Caco-2 (cell line): Measurements from ENCODE around the gene SMIM36. TPM values are rescaled to one million over a fixed set of nuclear protein-coding genes. Genes with fewer than 3 reads are reported as not detected.

Source experiments
- BruUV-seq: library from RNA; stranded (reverse); fragments of 400-500 nt; replicated peaks from 2 replicates; lab custom pipeline; 2021; lab: Mats Ljungman, UMichigan
- CTCF ChIA-PET: fragments of 300-600 bp; sonication (Branson Sonifier 250); formaldehyde crosslinking; loops from one replicate; lab custom pipeline; 2022; ENCODE audit warnings: antibody characterized with exemption; lab: Charles Lee
- POLR2A ChIA-PET: fragments of 300-600 bp; sonication (Branson Sonifier 250); formaldehyde crosslinking; loops from one replicate; lab custom pipeline; 2022; ENCODE audit warnings: antibody characterized with exemption; lab: Charles Lee
- DNase-seq, 2 experiments: peaks; one replicate each; pipeline versions ENCODE4 v3.0.0 to v3.0.0-alpha.2; 2020 to 2022
- H3K27me3 ChIP-seq: replicated peaks from 2 replicates; pipeline ENCODE4 v1.6.0; 2011; ENCODE audit warnings: low read length; ENCODE audit not compliant: control insufficient read depth, insufficient read depth
- H3K36me3 ChIP-seq: 2 replicates; pipeline ENCODE4 v1.5.1; 2011; ENCODE audit warnings: low read length; ENCODE audit not compliant: control insufficient read depth, insufficient read depth
- H3K4me1 ChIP-seq: fragments of 250-450 bp; sonication (Bioruptor Pico); 2 replicates; pipeline ENCODE4 v1.5.1; 2020; ENCODE audit warnings: mild to moderate bottlenecking
- H3K4me3 ChIP-seq: 2 replicates; pipeline ENCODE4 v1.5.1; 2011; ENCODE audit warnings: low read depth, mild to moderate bottlenecking, control low read depth, low read length
- H3K9me3 ChIP-seq: fragments of 250-450 bp; sonication (Bioruptor Pico); 2 replicates; pipeline ENCODE4 v1.5.1; 2020; ENCODE audit warnings: mild to moderate bottlenecking, moderate library complexity
- H3K27ac Mint-ChIP-seq: one replicate; pipeline ENCODE4 v1.8.0; 2022; ENCODE audit warnings: mixed read lengths; ENCODE audit not compliant: unreplicated experiment
- H3K27me3 Mint-ChIP-seq: one replicate; pipeline ENCODE4 v1.8.0; 2022; ENCODE audit warnings: mixed read lengths; ENCODE audit not compliant: insufficient read depth, unreplicated experiment
- H3K36me3 Mint-ChIP-seq: one replicate; pipeline ENCODE4 v1.8.0; 2022; ENCODE audit warnings: mild to moderate bottlenecking, mixed read lengths; ENCODE audit not compliant: insufficient read depth, unreplicated experiment
- H3K4me1 Mint-ChIP-seq: one replicate; pipeline ENCODE4 v1.8.0; 2022; ENCODE audit warnings: low read depth, mixed read lengths; ENCODE audit not compliant: unreplicated experiment
- H3K4me3 Mint-ChIP-seq: one replicate; pipeline ENCODE4 v1.8.0; 2022; ENCODE audit warnings: mild to moderate bottlenecking, moderate library complexity, mixed read lengths; ENCODE audit not compliant: unreplicated experiment
- H3K9me3 Mint-ChIP-seq: one replicate; pipeline ENCODE4 v1.8.0; 2022; ENCODE audit warnings: mixed read lengths; ENCODE audit not compliant: unreplicated experiment
- intact Hi-C: fragments of 100-400 bp; cut with micrococcal nuclease; formaldehyde crosslinking; loops from one replicate; pipeline ENCODE4 v1.10.0; 2022; ENCODE audit not compliant: unreplicated experiment
- total RNA-seq: library from RNA; stranded (reverse); gene quantifications from 2 replicates; pipeline ENCODE4 v1.2.3, GENCODE V29; 2022
- TF ChIP-seq, protein P1 (sequence below), 2 experiments: fragments of 200-600 bp in 1 of 2; IDR thresholded peaks; 1 replicate in 1 of 2; 2 replicates in 1 of 2; pipeline versions ENCODE4 v1.5.1 to v1.8.0; 2011 to 2022; ENCODE audit warnings: antibody characterized with exemption in 1 of 2, control low read depth in 1 of 2, inconsistent platforms in 1 of 2, low read depth in 1 of 2, low read length in 1 of 2, mild to moderate bottlenecking in 1 of 2, moderate library complexity in 1 of 2; ENCODE audit not compliant: insufficient read depth in 1 of 2, severe bottlenecking in 1 of 2, unreplicated experiment in 1 of 2

Gene SMIM36
- total RNA-seq, 1 experiment from 2014 or later, result not detected

DNA sequence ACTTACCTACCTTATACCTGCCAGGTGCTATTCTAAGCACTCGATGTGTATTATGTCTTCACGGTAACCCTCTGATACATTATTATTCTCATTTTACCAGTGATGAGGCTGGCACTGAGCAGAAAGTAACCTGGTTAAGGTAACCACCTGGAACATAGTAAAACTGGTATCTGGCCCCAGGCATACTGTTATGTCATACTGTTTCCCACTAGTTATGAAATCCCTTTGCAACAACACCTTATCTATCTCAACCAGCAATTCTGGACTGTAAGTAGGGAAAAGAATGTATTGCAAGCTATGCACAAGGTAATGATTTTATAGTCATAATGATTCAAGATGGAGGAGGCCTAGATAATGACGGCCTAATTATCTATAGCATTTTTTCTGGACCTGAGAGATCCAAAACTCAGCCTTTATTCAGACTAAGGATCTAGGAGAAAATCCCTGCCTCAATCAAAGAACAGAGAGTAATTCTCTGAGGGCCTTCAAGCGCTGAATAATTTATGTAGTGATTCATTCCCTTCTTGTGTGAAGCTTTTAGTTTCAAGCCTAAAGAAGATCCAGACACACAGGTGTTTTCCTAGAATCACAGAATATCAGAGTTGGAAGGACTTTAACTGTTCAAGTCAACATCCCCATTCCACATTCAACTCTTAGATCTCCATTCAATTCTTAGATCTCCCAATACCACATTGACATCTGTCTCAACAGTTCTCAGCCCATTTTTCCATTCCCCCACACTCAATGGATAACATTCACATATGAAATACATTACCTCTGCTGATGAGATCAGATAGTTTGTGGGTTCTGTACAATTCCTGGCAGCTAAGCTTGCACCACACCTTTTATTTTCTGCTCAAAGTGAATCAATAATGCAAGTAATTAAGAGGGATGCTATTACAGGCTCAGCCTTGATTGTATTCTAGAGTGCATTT, 74.8 kb downstream of the SMIM36 start:
- no peak overlapping the region for H3K4me3 Mint-ChIP-seq
- Histone ChIP-seq H3K4me1 (peaks cover 40% of the 10 kb centered on the region), H3K9me3 (no peaks in the 10 kb centered on the region), H3K27me3 (no peaks in the 10 kb centered on the region), H3K36me3 (no peaks in the 10 kb centered on the region), H3K4me3 (no peak overlapping the region)
- ChIA-PET POLR2A (no interaction called here), CTCF (no interaction called here)
- TF ChIP-seq, protein P1, sequence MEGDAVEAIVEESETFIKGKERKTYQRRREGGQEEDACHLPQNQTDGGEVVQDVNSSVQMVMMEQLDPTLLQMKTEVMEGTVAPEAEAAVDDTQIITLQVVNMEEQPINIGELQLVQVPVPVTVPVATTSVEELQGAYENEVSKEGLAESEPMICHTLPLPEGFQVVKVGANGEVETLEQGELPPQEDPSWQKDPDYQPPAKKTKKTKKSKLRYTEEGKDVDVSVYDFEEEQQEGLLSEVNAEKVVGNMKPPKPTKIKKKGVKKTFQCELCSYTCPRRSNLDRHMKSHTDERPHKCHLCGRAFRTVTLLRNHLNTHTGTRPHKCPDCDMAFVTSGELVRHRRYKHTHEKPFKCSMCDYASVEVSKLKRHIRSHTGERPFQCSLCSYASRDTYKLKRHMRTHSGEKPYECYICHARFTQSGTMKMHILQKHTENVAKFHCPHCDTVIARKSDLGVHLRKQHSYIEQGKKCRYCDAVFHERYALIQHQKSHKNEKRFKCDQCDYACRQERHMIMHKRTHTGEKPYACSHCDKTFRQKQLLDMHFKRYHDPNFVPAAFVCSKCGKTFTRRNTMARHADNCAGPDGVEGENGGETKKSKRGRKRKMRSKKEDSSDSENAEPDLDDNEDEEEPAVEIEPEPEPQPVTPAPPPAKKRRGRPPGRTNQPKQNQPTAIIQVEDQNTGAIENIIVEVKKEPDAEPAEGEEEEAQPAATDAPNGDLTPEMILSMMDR (IDR thresholded peaks at IDR 0.05; ENCODE audit: insufficient read depth in 1 of 2, low read depth in 1 of 2, low read length in 1 of 2, severe bottlenecking in 1 of 2, unreplicated experiment in 1 of 2), result no peak
- peaks cover 44% of the 10 kb centered on the region for H3K4me1 Mint-ChIP-seq
- no peaks in the 10 kb centered on the region for H3K27me3 Mint-ChIP-seq
- DNase-seq, result peak in 1 of 2 experiments; percentile 22
- BruUV-seq, result no TSS peak
- intact Hi-C loops, result no loop called here
- no peaks in the 10 kb centered on the region for H3K36me3 Mint-ChIP-seq
- peak overlapping the region; percentile 49 for H3K27ac Mint-ChIP-seq
- no peaks in the 10 kb centered on the region for H3K9me3 Mint-ChIP-seq

DNA sequence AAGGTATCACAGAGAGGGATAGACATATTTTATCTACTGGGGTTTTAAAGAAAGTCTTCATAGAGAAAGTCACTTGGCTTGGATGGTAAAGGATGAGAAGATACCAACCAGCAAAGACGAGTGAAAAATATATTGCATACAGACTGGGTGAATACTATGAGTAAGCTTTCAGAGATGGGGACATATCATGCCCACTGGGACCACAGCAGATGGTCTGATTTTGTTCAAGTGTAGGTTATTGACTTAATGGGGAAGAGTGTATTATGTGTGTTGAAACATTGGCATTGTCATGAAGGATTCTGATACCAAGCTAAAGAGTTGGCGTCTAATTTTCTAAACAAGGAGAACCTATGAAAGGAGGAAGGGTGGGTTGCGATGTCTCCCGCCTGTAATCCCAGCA, 75.8 kb downstream of the SMIM36 start:
- Histone ChIP-seq H3K27me3 (no peaks in the 10 kb centered on the region), H3K36me3 (no peaks in the 10 kb centered on the region), H3K4me3 (no peak overlapping the region), H3K4me1 (peaks cover 48% of the 10 kb centered on the region), H3K9me3 (no peaks in the 10 kb centered on the region)
- no peaks in the 10 kb centered on the region for H3K27me3 Mint-ChIP-seq
- ChIA-PET POLR2A (no interaction called here), CTCF (no interaction called here)
- TF ChIP-seq, protein P1 (IDR thresholded peaks at IDR 0.05; ENCODE audit: insufficient read depth in 1 of 2, low read depth in 1 of 2, low read length in 1 of 2, severe bottlenecking in 1 of 2, unreplicated experiment in 1 of 2), result no peak
- no peaks in the 10 kb centered on the region for H3K9me3 Mint-ChIP-seq
- H3K36me3 Mint-ChIP-seq, result peaks cover 6% of the 10 kb centered on the region
- no peak for DNase-seq
- H3K4me1 Mint-ChIP-seq, result peaks cover 51% of the 10 kb centered on the region
- no peak overlapping the region for H3K27ac Mint-ChIP-seq
- BruUV-seq, result no TSS peak
- intact Hi-C loops, result no loop called here
- H3K4me3 Mint-ChIP-seq, result no peak overlapping the region

DNA sequence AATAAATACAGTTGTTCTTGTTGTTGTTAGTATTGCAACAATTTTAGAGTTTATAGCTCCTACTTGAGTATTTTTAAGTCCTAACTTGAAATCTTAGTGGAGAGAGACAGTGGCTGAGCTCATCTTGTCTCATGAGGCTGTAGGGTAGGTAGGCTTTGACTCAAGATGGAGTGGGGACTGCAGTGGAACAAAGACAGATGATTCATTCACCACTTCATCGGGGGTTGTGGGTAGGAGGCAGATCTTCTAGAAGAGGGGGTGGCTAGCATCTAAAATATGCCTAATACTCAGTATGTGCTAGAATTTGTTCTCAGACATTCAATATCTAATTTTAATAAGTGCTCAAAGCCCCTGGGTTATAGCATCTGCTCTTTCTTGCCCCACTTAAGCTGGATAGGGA, 76.5 kb downstream of the SMIM36 start:
- Mint-ChIP-seq H3K9me3 (no peaks in the 10 kb centered on the region), H3K27me3 (no peaks in the 10 kb centered on the region), H3K4me1 (peaks cover 51% of the 10 kb centered on the region), H3K27ac (peak overlapping the region; percentile 94), H3K36me3 (peaks cover 6% of the 10 kb centered on the region), H3K4me3 (no peak overlapping the region)
- H3K36me3 ChIP-seq, result no peaks in the 10 kb centered on the region
- no peaks in the 10 kb centered on the region for H3K27me3 ChIP-seq
- no peak overlapping the region for H3K4me3 ChIP-seq
- no peaks in the 10 kb centered on the region for H3K9me3 ChIP-seq
- TF ChIP-seq, protein P1 (IDR thresholded peaks at IDR 0.05; ENCODE audit: insufficient read depth in 1 of 2, low read depth in 1 of 2, low read length in 1 of 2, severe bottlenecking in 1 of 2, unreplicated experiment in 1 of 2), result no peak
- intact Hi-C loops, result no loop called here
- ChIA-PET POLR2A (no interaction called here), CTCF (interaction anchor here (1.6 to 1.8 kb wide), 2 partner anchors 12 to 20 kb away, joined by 4 to 9 read pairs; no protein-coding TSS in a partner anchor)
- no TSS peak for BruUV-seq
- DNase-seq, result no peak
- peaks cover 48% of the 10 kb centered on the region for H3K4me1 ChIP-seq
